ENCODE results near the gene NCKIPSD.

DNA sequence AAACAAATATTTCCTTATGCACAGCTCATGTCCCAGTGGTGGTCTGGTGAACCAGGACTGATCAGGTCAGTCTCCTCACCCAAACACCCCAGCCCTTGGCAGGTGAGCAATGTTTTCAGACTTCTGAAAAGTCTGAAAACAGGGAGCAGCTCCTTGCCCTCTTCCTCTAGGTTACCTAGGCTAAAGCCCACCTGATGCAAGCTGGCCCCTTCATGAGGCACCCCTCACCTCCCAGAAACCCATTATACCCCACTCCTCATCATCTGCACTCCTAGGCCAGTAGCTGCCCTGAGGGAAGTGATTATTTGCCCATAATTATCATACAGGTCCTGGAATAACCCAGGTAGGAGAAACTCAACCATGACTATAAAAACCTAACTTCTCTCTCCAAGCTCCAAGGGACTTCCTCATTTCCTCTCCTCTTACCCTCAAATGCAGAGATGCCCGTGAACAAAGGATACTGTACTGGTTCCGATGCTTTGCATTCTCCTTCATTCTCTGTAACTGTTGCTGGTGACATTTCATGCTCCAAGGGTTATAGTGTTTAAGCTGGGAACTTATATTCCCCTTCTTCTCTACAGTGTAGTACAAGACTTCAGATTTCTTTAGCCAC, 5.2 kb upstream of the NCKIPSD start:
- TF ChIP-seq, protein P1, sequence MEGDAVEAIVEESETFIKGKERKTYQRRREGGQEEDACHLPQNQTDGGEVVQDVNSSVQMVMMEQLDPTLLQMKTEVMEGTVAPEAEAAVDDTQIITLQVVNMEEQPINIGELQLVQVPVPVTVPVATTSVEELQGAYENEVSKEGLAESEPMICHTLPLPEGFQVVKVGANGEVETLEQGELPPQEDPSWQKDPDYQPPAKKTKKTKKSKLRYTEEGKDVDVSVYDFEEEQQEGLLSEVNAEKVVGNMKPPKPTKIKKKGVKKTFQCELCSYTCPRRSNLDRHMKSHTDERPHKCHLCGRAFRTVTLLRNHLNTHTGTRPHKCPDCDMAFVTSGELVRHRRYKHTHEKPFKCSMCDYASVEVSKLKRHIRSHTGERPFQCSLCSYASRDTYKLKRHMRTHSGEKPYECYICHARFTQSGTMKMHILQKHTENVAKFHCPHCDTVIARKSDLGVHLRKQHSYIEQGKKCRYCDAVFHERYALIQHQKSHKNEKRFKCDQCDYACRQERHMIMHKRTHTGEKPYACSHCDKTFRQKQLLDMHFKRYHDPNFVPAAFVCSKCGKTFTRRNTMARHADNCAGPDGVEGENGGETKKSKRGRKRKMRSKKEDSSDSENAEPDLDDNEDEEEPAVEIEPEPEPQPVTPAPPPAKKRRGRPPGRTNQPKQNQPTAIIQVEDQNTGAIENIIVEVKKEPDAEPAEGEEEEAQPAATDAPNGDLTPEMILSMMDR (IDR thresholded peaks at IDR 0.05): no peak
- no peak for TF ChIP-seq POLR2A (IDR thresholded peaks at IDR 0.05)

Data from right lobe of liver (tissue), 4 donors.